CD4-positive, alpha-beta T cell treated with Interferon alpha-2 for 1 hour (primary cell): ENCODE measurements around the gene LALBA.
"Not testable (repeated sequence)": the region's sequence is repeated elsewhere in the genome, so short reads cannot be mapped to it uniquely, and the experiment has no call there.

ENCODE experiments used
- DNase-seq, 2 donors: peaks; one replicate each; pipeline ENCODE4 v3.0.0-alpha.2; 2020 to 2022

LALBA gene

GRCh38 chr12:48527891-48528670 lies 41.8 kb downstream of the LALBA start:
- no peak for DNase-seq

DNA sequence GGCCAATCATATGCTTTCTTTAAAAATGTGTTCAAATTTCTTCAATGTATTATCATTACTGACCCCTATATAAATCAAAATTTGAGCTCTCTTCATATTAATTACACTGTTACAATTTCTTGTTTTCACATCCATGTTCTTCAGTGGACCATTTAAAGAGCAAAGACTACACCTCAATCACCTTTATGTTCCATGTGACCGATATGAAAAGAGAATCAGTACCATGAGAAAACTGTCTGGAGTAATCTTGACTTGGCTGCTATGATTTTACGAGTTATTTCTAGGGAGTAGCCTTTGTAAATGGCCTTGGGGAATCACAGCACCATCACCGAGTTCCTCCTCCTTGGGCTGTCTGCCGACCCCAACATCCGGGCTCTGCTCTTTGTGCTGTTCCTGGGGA lies 44.5 kb downstream of the LALBA start, which contains the start of gene OR8S1:
OR8S1 (plus strand) TSS at position 301 of the 400 bp plus-strand sequence; CDS start at position 301, 0 bp downstream.
- DNase-seq, result no peak

- DNase-seq, result not testable (repeated sequence)
Observed at GRCh38 chr12:48520381-48520780, 49.5 kb downstream of the LALBA start.
